Body of pancreas (tissue), 4 donors: Measurements from ENCODE around the gene PRCP.

Source experiments
- CTCF ChIP-seq, 7 experiments: fragments of 450-650 bp in 4 of 7; fragments of 200-600 bp in 3 of 7; sonication (generic) in 3 of 7; IDR thresholded peaks; one replicate each; pipeline ENCODE4 v1.5.1; 2016 to 2019; ENCODE audit warnings: antibody characterized with exemption in 7 of 7
- POLR2A ChIP-seq, 3 donors: fragments of 450-650 bp; IDR thresholded peaks; one replicate each; pipeline ENCODE4 v1.6.1; 2016; ENCODE audit warnings: antibody characterized with exemption in 3 of 3, mild to moderate bottlenecking in 2 of 3

GRCh38 chr11:82782825-82783374 lies 117.3 kb downstream of the PRCP start:
- no peak for TF ChIP-seq CTCF (IDR thresholded peaks at IDR 0.05)
- TF ChIP-seq POLR2A (IDR thresholded peaks at IDR 0.05) = no peak
